ENCODE data around the gene SUSD4. TPM values are rescaled to one million over a fixed set of nuclear protein-coding genes. Genes with fewer than 3 reads are reported as not detected.

SUSD4 gene
- total RNA-seq, 6 experiments from 2014 or later = 1.3 to 5.9 (median 2.8) TPM

GRCh38 chr1:223245983-223246382, 118.0 kb downstream of the SUSD4 start:
- DNase-seq = peak in 1 of 3 donors; percentile 21
- 88% methylated on average over 7 of the region's 7 CpGs for WGBS (ENCODE audit: insufficient coverage, low coverage, low lambda C conversion rate, missing lambda C conversion rate)
- Histone ChIP-seq H3K27ac (no peak overlapping the region), H3K4me3 (no peak overlapping the region), H3K27me3 (no peaks in the 10 kb centered on the region), H3K4me1 (peaks cover 0 to 32% (median 15%) of the 10 kb centered on the region in 4 donors), H3K36me3 (no peaks in the 10 kb centered on the region), H3K9me3 (no peaks in the 10 kb centered on the region)
- no peak for ATAC-seq
- TF ChIP-seq POLR2A (IDR thresholded peaks at IDR 0.05) = no peak
- TF ChIP-seq CTCF (IDR thresholded peaks at IDR 0.05) = no peak
- intact Hi-C loops (cut with DNase I) = no loop called here

GRCh38 chr1:223245411-223245810, 118.6 kb downstream of the SUSD4 start:
- peak in 1 of 3 donors; percentile 11 for DNase-seq
- 87% methylated on average over 5 of the region's 5 CpGs for WGBS (ENCODE audit: insufficient coverage, low coverage, low lambda C conversion rate, missing lambda C conversion rate)
- no peak for TF ChIP-seq POLR2A (IDR thresholded peaks at IDR 0.05)
- Histone ChIP-seq H3K4me1 (peaks cover 0 to 28% (median 13%) of the 10 kb centered on the region in 4 donors), H3K27me3 (no peaks in the 10 kb centered on the region), H3K9me3 (no peaks in the 10 kb centered on the region), H3K36me3 (no peaks in the 10 kb centered on the region), H3K4me3 (no peak overlapping the region), H3K27ac (no peak overlapping the region)
- ATAC-seq = no peak
- intact Hi-C loops (cut with DNase I) = no loop called here

- intact Hi-C loops (cut with DNase I) = no loop called here
- Histone ChIP-seq H3K27me3 (no peaks in the 10 kb centered on the region), H3K36me3 (no peaks in the 10 kb centered on the region), H3K9me3 (no peaks in the 10 kb centered on the region), H3K4me3 (no peak overlapping the region), H3K27ac (no peak overlapping the region), H3K4me1 (peaks cover 0 to 19% (median 9%) of the 10 kb centered on the region in 4 donors)
- TF ChIP-seq POLR2A (IDR thresholded peaks at IDR 0.05) (no peak), CTCF (IDR thresholded peaks at IDR 0.05) (peak; percentile 22 to 34 (median 27))
- peak in 1 of 4 donors; percentile 33 for ATAC-seq
- DNase-seq = peak in 1 of 3 donors; percentile 9
- WGBS (ENCODE audit: insufficient coverage, low coverage, low lambda C conversion rate, missing lambda C conversion rate) = 47% methylated on average over 4 of the region's 4 CpGs
These were observed 119.4 kb downstream of the SUSD4 start for GRCh38 chr1:223244366-223245103.

GRCh38 chr1:223243441-223244050, 120.4 kb downstream of the SUSD4 start:
- TF ChIP-seq POLR2A (IDR thresholded peaks at IDR 0.05) (no peak), CTCF (IDR thresholded peaks at IDR 0.05) (no peak)
- 67% methylated on average over 5 of the region's 6 CpGs for WGBS (ENCODE audit: insufficient coverage, low coverage, low lambda C conversion rate, missing lambda C conversion rate)
- Histone ChIP-seq H3K27me3 (no peaks in the 10 kb centered on the region), H3K4me1 (peaks cover 0 to 10% (median 4%) of the 10 kb centered on the region in 4 donors), H3K9me3 (no peaks in the 10 kb centered on the region), H3K36me3 (no peaks in the 10 kb centered on the region), H3K27ac (no peak overlapping the region), H3K4me3 (no peak overlapping the region)
- ATAC-seq (no peak), DNase-seq (peak in 1 of 3 donors; percentile 4)
- intact Hi-C loops (cut with DNase I) = no loop called here

- TF ChIP-seq POLR2A (IDR thresholded peaks at IDR 0.05) (no peak), CTCF (IDR thresholded peaks at IDR 0.05) (no peak)
- Histone ChIP-seq H3K4me1 (peaks cover 0 to 7% (median 1%) of the 10 kb centered on the region in 4 donors), H3K36me3 (no peaks in the 10 kb centered on the region), H3K27ac (no peak overlapping the region), H3K9me3 (no peaks in the 10 kb centered on the region), H3K4me3 (no peak overlapping the region), H3K27me3 (no peaks in the 10 kb centered on the region)
- intact Hi-C loops (cut with DNase I) = no loop called here
- ATAC-seq = no peak
- WGBS (ENCODE audit: insufficient coverage, low coverage, low lambda C conversion rate, missing lambda C conversion rate) = 100% methylated on average over 1 of the region's 7 CpGs
- no peak for DNase-seq
These were observed 121.0 kb downstream of the SUSD4 start for GRCh38 chr1:223242971-223243370.

All from right lobe of liver (tissue), 6 donors.